Astrocyte of the hippocampus (primary cell): ENCODE measurements around the gene RAD9A.

Source experiments
- DNase-seq: peaks from one replicate; pipeline ENCODE4 v3.0.0; 2011; ENCODE audit warnings: low read depth, low spot score

The RAD9A gene

GRCh38 chr11:67440229-67441097, 48.7 kb downstream of the RAD9A start:
- no peak for DNase-seq

DNA sequence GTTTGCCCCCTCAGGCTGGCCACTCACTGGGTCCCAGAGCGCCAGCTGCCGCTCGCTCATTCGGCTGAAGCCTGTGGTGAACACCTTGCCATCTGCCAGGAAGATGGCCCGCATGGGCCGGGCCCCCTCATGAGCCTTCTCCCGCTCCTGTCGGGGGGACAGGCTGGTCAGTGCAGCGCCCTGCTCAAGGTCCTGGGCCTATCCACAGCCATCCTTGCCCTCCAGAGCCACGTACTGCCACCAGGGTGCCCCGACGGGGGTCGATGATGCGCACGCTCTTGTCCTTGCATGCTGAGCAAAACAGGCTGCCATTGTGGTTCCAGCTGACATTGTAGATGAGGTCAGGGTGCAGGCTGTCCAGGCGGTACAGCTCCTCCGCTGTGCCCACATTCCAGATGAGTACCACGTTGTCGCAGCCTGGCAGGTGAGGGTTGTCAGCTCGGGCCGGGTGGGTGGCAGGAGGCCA, 49.3 kb downstream of the RAD9A start:
- no peak for DNase-seq

- no peak for DNase-seq
Observed at GRCh38 chr11:67441731-67442351, 50.1 kb downstream of the RAD9A start.

- no peak for DNase-seq
Observed at GRCh38 chr11:67442504-67443404, 51.0 kb downstream of the RAD9A start.

GRCh38 chr11:67445515-67445914, 53.7 kb downstream of the RAD9A start:
- DNase-seq: no peak
